H1 (cell line): Measurements from ENCODE around the gene B4GALNT3. TPM values are rescaled to one million over a fixed set of nuclear protein-coding genes. Genes with fewer than 3 reads are reported as not detected.

Source experiments
- CTCF ChIA-PET: fragments of 300-600 bp; sonication (Branson Sonifier 250); formaldehyde crosslinking; loops from one replicate; lab custom pipeline; 2021; ENCODE audit not compliant: partially characterized antibody; lab: Charles Lee
- POLR2A ChIA-PET: fragments of 300-600 bp; sonication (Branson Sonifier 250); formaldehyde crosslinking; loops from one replicate; lab custom pipeline; 2021; ENCODE audit warnings: inconsistent platforms; ENCODE audit not compliant: partially characterized antibody; lab: Charles Lee
- DNase-seq, 2 experiments: peaks; one replicate each; pipeline versions ENCODE4 v3.0.0 to v3.0.0-alpha.2; 2010 to 2022; ENCODE audit warnings: low spot score in 2 of 2, low read depth in 1 of 2, mixed read lengths in 1 of 2
- FAIRE-seq: peaks from 2 replicates; lab custom pipeline; 2011; peaks lifted over from hg19 to GRCh38; lab: Jason Lieb, UNC
- H2AFZ ChIP-seq: 2 replicates; pipeline ENCODE4 v1.8.1; 2012; ENCODE audit warnings: low read length, inconsistent platforms
- H2AK5ac ChIP-seq: 2 replicates; pipeline ENCODE4 v1.6.1; 2013; ENCODE audit warnings: low read depth, low read length
- H2BK120ac ChIP-seq: replicated peaks from 2 replicates; pipeline ENCODE3; 2013; ENCODE audit warnings: low read depth, low read length, inconsistent platforms
- H2BK12ac ChIP-seq: 2 replicates; pipeline ENCODE4 v1.6.1; 2013; ENCODE audit warnings: low read depth, low read length
- H2BK15ac ChIP-seq: 2 replicates; pipeline ENCODE4 v1.6.1; 2013; ENCODE audit warnings: low read length
- H2BK20ac ChIP-seq: 2 replicates; pipeline ENCODE4 v1.6.1; 2013; ENCODE audit warnings: low read length
- H2BK5ac ChIP-seq: 2 replicates; pipeline ENCODE4 v1.6.1; 2013; ENCODE audit warnings: low read depth, low read length
- H3K14ac ChIP-seq: 2 replicates; pipeline ENCODE4 v1.6.1; 2013; ENCODE audit warnings: inconsistent platforms; ENCODE audit not compliant: insufficient read length
- H3K18ac ChIP-seq: 2 replicates; pipeline ENCODE4 v1.6.1; 2013; ENCODE audit warnings: low read length; ENCODE audit errors: extremely low read depth
- H3K23ac ChIP-seq: 2 replicates; pipeline ENCODE4 v1.6.1; 2013; ENCODE audit warnings: inconsistent platforms; ENCODE audit not compliant: insufficient read length
- H3K23me2 ChIP-seq: 2 replicates; pipeline ENCODE4 v1.6.1; 2013; ENCODE audit warnings: low read depth, low read length
- H3K27ac ChIP-seq: 2 replicates; pipeline ENCODE4 v1.6.1; 2011; ENCODE audit warnings: low read depth, low read length, inconsistent platforms
- H3K27me3 ChIP-seq, 4 experiments: replicated peaks in 1 of 4; 1 replicate in 1 of 4; 2 replicates in 3 of 4; pipeline versions ENCODE4 v1.6.1 to v1.8.1; 2011 to 2013; ENCODE audit warnings: low read length in 3 of 4, mild to moderate bottlenecking in 3 of 4, inconsistent platforms in 2 of 4, mixed read lengths in 2 of 4, moderate library complexity in 1 of 4; ENCODE audit not compliant: control insufficient read depth in 3 of 4, insufficient read depth in 3 of 4; ENCODE audit errors: extremely low read depth in 1 of 4
- H3K36me3 ChIP-seq, 4 experiments: 2 replicates each; pipeline versions ENCODE4 v1.6.1 to v1.8.1; 2011 to 2013; ENCODE audit warnings: mild to moderate bottlenecking in 4 of 4, low read length in 3 of 4, moderate library complexity in 2 of 4, control low read depth in 1 of 4, inconsistent platforms in 1 of 4; ENCODE audit not compliant: insufficient read depth in 4 of 4, control insufficient read depth in 2 of 4
- H3K4ac ChIP-seq: replicated peaks from 2 replicates; pipeline ENCODE3; 2013; ENCODE audit warnings: low read length, low read depth, mixed read lengths, inconsistent platforms; ENCODE audit not compliant: insufficient read length
- H3K4me1 ChIP-seq, 4 experiments: replicated peaks in 1 of 4; 1 replicate in 1 of 4; 2 replicates in 3 of 4; pipeline versions ENCODE4 v1.6.1 to v1.8.1; 2011 to 2013; ENCODE audit warnings: low read length in 3 of 4, inconsistent platforms in 2 of 4, mixed read lengths in 1 of 4; ENCODE audit not compliant: insufficient read depth in 4 of 4, control insufficient read depth in 3 of 4
- H3K4me2 ChIP-seq, 2 experiments: 2 replicates each; pipeline versions ENCODE4 v1.6.1 to v1.8.1; 2011 to 2013; ENCODE audit warnings: low read depth in 2 of 2, low read length in 2 of 2, control low read depth in 1 of 2, inconsistent platforms in 1 of 2, mild to moderate bottlenecking in 1 of 2; ENCODE audit not compliant: insufficient read depth in 1 of 2
- H3K4me3 ChIP-seq, 4 experiments: fragments of 200-600, 300-600 bp in 1 of 4; sonication (generic), shearing (Covaris generic), sonication (Bioruptor Twin) in 1 of 4; 2 replicates each; pipeline versions ENCODE4 v1.5.1 to v1.8.1; 2011 to 2016; ENCODE audit warnings: low read length in 4 of 4, low read depth in 3 of 4, control low read depth in 2 of 4, inconsistent platforms in 2 of 4, mild to moderate bottlenecking in 2 of 4, mixed read lengths in 1 of 4, moderate library complexity in 1 of 4; ENCODE audit not compliant: insufficient read depth in 2 of 4; ENCODE audit errors: extremely low read depth in 1 of 4
- H3K56ac ChIP-seq: replicated peaks from 2 replicates; pipeline ENCODE3; 2013; ENCODE audit warnings: low read depth, mild to moderate bottlenecking, mixed read lengths, low read length, inconsistent platforms; ENCODE audit not compliant: insufficient read length
- H3K79me1 ChIP-seq: 2 replicates; pipeline ENCODE4 v1.6.1; 2013; ENCODE audit warnings: low read depth, low read length, control low read depth
- H3K79me2 ChIP-seq, 2 experiments: 2 replicates each; pipeline versions ENCODE4 v1.6.1 to v1.8.1; 2012 to 2013; ENCODE audit warnings: low read length in 2 of 2, mild to moderate bottlenecking in 2 of 2, inconsistent platforms in 1 of 2; ENCODE audit not compliant: insufficient read depth in 2 of 2, control insufficient read depth in 1 of 2
- H3K9ac ChIP-seq, 4 experiments: replicated peaks in 1 of 4; 1 replicate in 1 of 4; 2 replicates in 3 of 4; pipeline versions ENCODE4 v1.6.1 to v1.8.1; 2011 to 2013; ENCODE audit warnings: low read depth in 3 of 4, low read length in 3 of 4, control low read depth in 2 of 4, mild to moderate bottlenecking in 2 of 4, moderate library complexity in 2 of 4, inconsistent platforms in 1 of 4; ENCODE audit errors: extremely low read depth in 1 of 4
- H3K9me3 ChIP-seq, 2 experiments: 2 replicates each; pipeline versions ENCODE4 v1.6.1 to v1.8.1; 2012 to 2013; ENCODE audit warnings: mild to moderate bottlenecking in 2 of 2, moderate library complexity in 2 of 2, control low read depth in 1 of 2, inconsistent platforms in 1 of 2, low read depth in 1 of 2, low read length in 1 of 2, mixed read lengths in 1 of 2; ENCODE audit not compliant: insufficient read depth in 2 of 2
- H4K20me1 ChIP-seq, 2 experiments: replicated peaks in 1 of 2; 2 replicates each; pipeline versions ENCODE3 to v1.8.1; 2011 to 2013; ENCODE audit warnings: inconsistent platforms in 2 of 2, low read length in 2 of 2, mild to moderate bottlenecking in 1 of 2; ENCODE audit not compliant: insufficient read depth in 2 of 2, control insufficient read depth in 1 of 2
- H4K5ac ChIP-seq: 2 replicates; pipeline ENCODE4 v1.6.1; 2013; ENCODE audit warnings: low read length, low read depth, mixed read lengths, inconsistent platforms; ENCODE audit not compliant: insufficient read length
- H4K8ac ChIP-seq: 2 replicates; pipeline ENCODE4 v1.8.0; 2013; ENCODE audit warnings: mild to moderate bottlenecking, moderate library complexity, low read length, inconsistent platforms; ENCODE audit not compliant: insufficient read depth; ENCODE audit errors: extremely low read depth
- H4K91ac ChIP-seq: replicated peaks from 2 replicates; pipeline ENCODE3; 2013; ENCODE audit warnings: low read length, mixed read lengths, inconsistent platforms; ENCODE audit not compliant: insufficient read length
- CEBPB ChIP-seq: IDR thresholded peaks from 2 replicates; pipeline ENCODE4 v1.6.1; 2012; ENCODE audit warnings: low read depth, low read length
- CHD1 ChIP-seq: IDR thresholded peaks from 2 replicates; pipeline ENCODE4 v1.6.1; 2012; ENCODE audit warnings: low read depth, low read length, improper control_type of control experiment
- CHD2 ChIP-seq: IDR thresholded peaks from 2 replicates; pipeline ENCODE4 v1.6.1; 2012; ENCODE audit warnings: low read length, improper control_type of control experiment
- CTCF ChIP-seq, 3 experiments: IDR thresholded peaks; 1 replicate in 2 of 3; 2 replicates in 1 of 3; pipeline versions ENCODE4 v1.5.1 to v1.6.1; 2011; ENCODE audit warnings: low read length in 3 of 3, mild to moderate bottlenecking in 3 of 3, inconsistent platforms in 2 of 3, low read depth in 1 of 3, moderate library complexity in 1 of 3; ENCODE audit not compliant: insufficient read depth in 1 of 3; ENCODE audit errors: control extremely low read depth in 1 of 3
- GABPA ChIP-seq: IDR thresholded peaks from 2 replicates; pipeline ENCODE4 v1.6.1; 2011; ENCODE audit warnings: mild to moderate bottlenecking, low read length, moderate library complexity, borderline replicate concordance; ENCODE audit not compliant: insufficient read depth
- HDAC2 ChIP-seq, 2 experiments: fragments of 300-600 bp in 1 of 2; sonication (generic) in 1 of 2; IDR thresholded peaks; 2 replicates each; pipeline ENCODE4 v1.6.1; 2011 to 2012; ENCODE audit warnings: low read depth in 2 of 2, low read length in 2 of 2, mild to moderate bottlenecking in 2 of 2, moderate library complexity in 2 of 2, borderline replicate concordance in 1 of 2, inconsistent platforms in 1 of 2
- HDAC6 ChIP-seq: IDR thresholded peaks from one replicate; pipeline ENCODE4 v1.7.1; 2012; ENCODE audit warnings: low read depth, mild to moderate bottlenecking, inconsistent platforms, low read length, moderate library complexity
- KDM4A ChIP-seq: IDR thresholded peaks from one replicate; pipeline ENCODE4 v1.7.1; 2012; ENCODE audit warnings: low read depth, mild to moderate bottlenecking, moderate library complexity, low read length, inconsistent platforms; ENCODE audit not compliant: severe bottlenecking
- KDM5A ChIP-seq: fragments of 200-600 bp; IDR thresholded peaks from 2 replicates; pipeline ENCODE4 v1.7.1; 2012; ENCODE audit warnings: mild to moderate bottlenecking, low read length, inconsistent platforms, mixed read lengths
- PHF8 ChIP-seq: fragments of 200-600 bp; sonication (generic); conservative IDR thresholded peaks from 2 replicates; pipeline ENCODE4 v1.7.1; 2012; ENCODE audit warnings: low read depth, mild to moderate bottlenecking, inconsistent platforms, low read length, moderate library complexity
- POLR2AphosphoS5 ChIP-seq: IDR thresholded peaks from 2 replicates; pipeline ENCODE4 v1.6.1; 2011; ENCODE audit warnings: low read depth, low read length
- SRF ChIP-seq: IDR thresholded peaks from 2 replicates; pipeline ENCODE4 v1.6.1; 2011; ENCODE audit warnings: mild to moderate bottlenecking, low read depth, low read length, moderate library complexity
- WGBS, 2 experiments: shearing (Covaris generic) in 1 of 2; methylation state at CpG; one replicate each; pipeline versions ENCODE4 v1.1.6 to v1.1.7; 2013 to 2015; ENCODE audit warnings: low lambda C conversion rate in 2 of 2, mixed read lengths in 2 of 2, inconsistent platforms in 1 of 2, low coverage in 1 of 2, missing lambda C conversion rate in 1 of 2; ENCODE audit not compliant: insufficient replicate concordance in 2 of 2, insufficient coverage in 1 of 2, insufficient read length in 1 of 2; ENCODE audit errors: extremely low coverage in 1 of 2, missing lambda C conversion rate in 1 of 2; 5-methylcytosine and 5-hydroxymethylcytosine counted together
- polyA plus RNA-seq, 7 experiments: library from polyadenylated mRNA; depleted of rRNA in 3 of 7; stranded (reverse) in 5 of 7; unstranded in 2 of 7; fragments of >200 nt in 5 of 7; fragments of 200-250 nt in 2 of 7; gene quantifications; 1 replicate in 5 of 7; 2 replicates in 1 of 7; 4 replicates in 1 of 7; pipeline versions ENCODE4 v1.2.1 to v1.2.3, GENCODE V29; 2011 to 2013; ENCODE audit warnings: missing spikeins in 2 of 7, mixed read lengths in 2 of 7
- total RNA-seq: library from RNA; stranded (reverse); fragmentation: NEBNext Ultra II Directional; extraction: Animal tissue kit (Norgen Biotek cat#: 25700); gene quantifications from 2 replicates; pipeline ENCODE4 v1.2.1, GENCODE V29; 2021

Gene B4GALNT3
- total and polyA plus RNA-seq, 2 of the 8 experiments (the other 6 are each of a cell fraction or from before 2014, with no cell fraction given): 12.5 to 20.3 TPM

- H4K91ac ChIP-seq: no peak overlapping the region
- no peak overlapping the region for H3K4me2 ChIP-seq
- H3K9me3 ChIP-seq: no peaks in the 10 kb centered on the region
- no peaks in the 10 kb centered on the region for H3K23me2 ChIP-seq
- no peaks in the 10 kb centered on the region for H3K79me2 ChIP-seq
- H2BK12ac ChIP-seq: no peak overlapping the region
- no peaks in the 10 kb centered on the region for H3K27me3 ChIP-seq
- DNase-seq (no peak), FAIRE-seq (no peak)
- no peak overlapping the region for H3K23ac ChIP-seq
- no peak overlapping the region for H4K8ac ChIP-seq
- no peak overlapping the region for H3K9ac ChIP-seq
- H3K4me1 ChIP-seq: no peaks in the 10 kb centered on the region
- H3K18ac ChIP-seq: no peak overlapping the region
- H3K27ac ChIP-seq: no peak overlapping the region
- H2BK120ac ChIP-seq: no peak overlapping the region
- no peak overlapping the region for H3K56ac ChIP-seq
- no peak overlapping the region for H3K4me3 ChIP-seq
- H3K14ac ChIP-seq: no peak overlapping the region
- CTCF ChIA-PET: no interaction called here
- H3K36me3 ChIP-seq: no peaks in the 10 kb centered on the region
- H2BK15ac ChIP-seq: no peak overlapping the region
- H4K20me1 ChIP-seq: no peaks in the 10 kb centered on the region
- H2AK5ac ChIP-seq: no peak overlapping the region
- H2BK5ac ChIP-seq: no peak overlapping the region
- H2BK20ac ChIP-seq: no peak overlapping the region
- no peak overlapping the region for H3K4ac ChIP-seq
- 95% methylated on average over 4 of the region's 4 CpGs; no CpG with 5 or more reads in 1 of the 2 experiments for WGBS, 2 experiments
- no peak overlapping the region for H4K5ac ChIP-seq
- no peaks in the 10 kb centered on the region for H3K79me1 ChIP-seq
- POLR2A ChIA-PET: no interaction called here
- no peak overlapping the region for H2AFZ ChIP-seq
- TF ChIP-seq GABPA (no peak), CTCF (IDR thresholded peaks at IDR 0.05; ENCODE audit: control extremely low read depth in 1 of 3, insufficient read depth in 1 of 3, low read depth in 1 of 3, low read length in 3 of 3) (no peak), CHD2 (no peak), KDM5A (no peak), KDM4A (no peak), HDAC2 (IDR thresholded peaks at IDR 0.05; ENCODE audit: borderline replicate concordance in 1 of 2, low read depth in 2 of 2, low read length in 2 of 2) (no peak), CEBPB (no peak), PHF8 (no peak), SRF (no peak), POLR2AphosphoS5 (no peak), CHD1 (no peak), HDAC6 (no peak)
These were observed 128.9 kb downstream of the B4GALNT3 start for GRCh38 chr12:588646-589045.
